NCI-H526 treated with DMSO at 0.1 percent for 48 hours (cell line): ENCODE results near the gene MYL12A.
"Not testable (repeated sequence)": the region's sequence is repeated elsewhere in the genome, so short reads cannot be mapped to it uniquely, and the experiment has no call there.

Experiments
- DNase-seq: peaks from one replicate; lab custom pipeline; 2025; lab: John Stamatoyannopoulos, UW

Gene MYL12A

DNA sequence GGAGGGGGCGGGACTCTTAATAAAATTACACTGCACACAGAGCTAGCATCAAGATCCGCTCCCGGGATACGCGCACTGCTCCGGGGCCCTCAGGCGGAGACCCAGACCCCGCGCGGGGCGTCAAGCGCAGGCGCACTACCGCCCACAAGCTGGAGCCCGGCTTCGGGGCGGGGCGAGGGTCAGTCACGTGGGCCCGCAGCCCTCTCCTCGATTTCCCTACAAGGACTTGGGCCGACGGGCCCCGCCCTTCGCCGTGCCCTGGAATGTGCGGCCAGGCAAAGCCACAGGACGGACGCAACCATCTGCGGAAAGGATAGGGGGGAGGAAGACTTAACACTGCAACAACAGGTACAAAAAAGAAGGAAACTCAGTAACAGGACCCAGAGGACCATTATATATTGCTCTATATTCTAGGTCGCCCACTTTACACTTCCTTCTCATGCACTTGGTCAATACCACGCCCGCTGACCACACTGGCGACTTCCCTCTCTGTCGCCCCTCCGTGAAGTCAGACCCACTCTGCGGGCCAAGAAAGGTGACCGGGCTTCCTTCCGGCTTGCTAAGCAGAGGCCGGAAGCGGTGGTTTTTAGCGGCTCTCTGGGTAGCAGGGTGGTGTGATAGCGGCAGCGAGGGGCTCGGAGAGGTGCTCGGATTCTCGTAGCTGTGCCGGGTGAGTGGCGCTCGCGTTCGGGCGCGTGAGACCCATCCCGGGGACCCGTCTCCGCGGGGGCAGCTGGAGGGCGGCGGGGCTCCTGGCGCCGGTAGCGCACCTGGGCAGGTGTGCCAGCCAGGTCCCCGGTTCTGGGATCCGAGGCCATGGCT lies at the start of gene MYL12A:
MYL12A (plus strand) TSS at position 562 of the 822 bp plus-strand sequence. CDS start 5,447 bp downstream, outside the sequence.
- DNase-seq: peak; percentile 88

DNA sequence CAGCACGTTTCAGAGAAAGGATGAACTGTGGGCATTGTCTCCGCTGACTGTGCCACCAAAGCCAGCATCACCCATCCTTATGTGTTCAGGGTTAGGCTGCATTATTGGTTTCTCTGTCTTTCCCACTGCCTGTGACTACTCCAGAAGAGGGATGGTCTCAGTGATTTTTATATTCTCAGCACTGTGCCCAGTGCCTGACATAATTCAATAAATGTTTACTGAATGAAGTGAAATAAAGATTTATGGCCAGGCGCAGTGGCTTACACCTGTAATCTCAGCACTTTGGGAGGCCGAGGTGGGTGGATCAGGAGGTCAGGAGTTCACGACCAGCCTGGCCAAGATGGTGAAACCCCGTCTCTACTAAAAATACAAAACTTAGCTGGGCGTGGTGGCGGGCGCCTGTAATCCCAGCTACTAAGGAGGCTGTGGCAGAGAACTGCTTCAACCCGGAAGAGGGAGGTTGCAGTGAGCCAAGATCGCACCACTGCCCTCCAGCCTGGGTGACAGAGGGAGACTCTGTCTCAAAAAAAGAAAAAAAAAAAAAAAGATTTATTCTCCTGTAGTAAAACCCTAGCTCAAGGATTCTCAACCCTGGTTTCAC lies 49.2 kb upstream of the MYL12A start:
- not testable (repeated sequence) for DNase-seq

DNA sequence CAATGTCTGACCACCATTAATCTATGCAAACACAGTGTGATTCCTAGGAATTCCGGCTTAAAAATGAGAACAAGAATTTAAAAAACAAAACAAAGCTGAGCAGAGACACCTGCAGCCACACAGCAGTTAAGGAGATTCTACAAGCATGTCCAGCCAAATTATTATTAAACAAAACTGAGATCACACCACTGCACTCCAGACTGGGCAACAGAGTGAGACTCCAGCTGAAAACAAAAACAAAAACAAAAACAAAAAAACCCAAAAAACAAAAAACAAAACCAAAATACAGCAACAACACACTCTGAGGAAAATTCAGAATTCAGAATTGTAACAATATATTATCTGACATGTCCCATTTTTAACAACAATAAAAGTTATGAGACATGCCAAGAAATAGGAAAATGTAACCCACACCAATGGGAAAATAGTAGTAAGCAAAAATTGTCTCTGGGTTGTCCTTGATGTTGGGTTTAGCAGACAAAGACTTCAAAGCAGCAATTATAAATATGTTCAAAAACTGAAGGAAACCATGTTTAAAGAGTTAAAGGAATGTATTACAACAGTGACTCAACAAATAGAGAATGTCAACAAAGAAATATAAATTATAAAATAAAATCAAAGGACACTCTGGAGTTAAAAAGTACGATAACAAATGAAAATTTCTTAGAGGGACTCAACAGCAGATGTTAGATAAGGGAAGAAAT lies 47.5 kb upstream of the MYL12A start:
- DNase-seq: no peak

DNA sequence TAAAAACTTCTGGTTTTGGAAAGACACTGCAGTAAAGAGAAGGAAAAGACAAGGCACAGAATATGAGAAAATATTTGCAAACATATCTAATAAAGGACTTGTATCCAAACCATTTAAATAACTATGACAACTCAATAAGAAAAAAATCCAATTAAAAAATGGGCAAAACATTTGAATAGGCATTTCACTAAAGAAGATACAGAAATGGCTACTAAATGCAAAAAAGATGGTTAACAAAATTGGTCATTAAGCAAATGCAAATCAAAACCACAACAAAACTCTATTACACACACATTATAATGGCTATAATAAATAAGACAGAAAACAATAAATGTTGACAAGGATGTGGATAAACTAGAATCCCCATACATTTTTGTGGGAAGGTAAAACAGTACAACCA lies 42.4 kb upstream of the MYL12A start:
- DNase-seq: no peak

DNA sequence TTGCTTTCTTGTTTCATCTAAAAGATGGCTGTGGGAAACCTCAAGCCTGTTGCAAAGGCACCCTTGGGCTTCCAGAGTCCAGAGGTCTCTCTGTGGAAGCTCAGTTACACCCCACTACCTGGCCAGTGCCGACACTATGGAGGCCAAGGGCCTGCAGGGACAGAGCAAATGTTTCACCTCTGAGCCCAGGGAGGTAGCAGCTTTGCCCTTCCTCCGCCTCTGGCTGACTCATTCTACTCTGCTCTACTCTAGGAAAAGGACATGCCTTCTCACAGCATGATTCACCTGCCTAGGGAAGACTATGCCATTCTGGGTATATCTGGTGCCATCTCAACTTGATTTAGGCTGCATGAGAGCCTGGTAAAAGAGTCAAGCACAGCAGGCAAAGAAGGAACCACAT lies 40.0 kb upstream of the MYL12A start:
- no peak for DNase-seq

DNA sequence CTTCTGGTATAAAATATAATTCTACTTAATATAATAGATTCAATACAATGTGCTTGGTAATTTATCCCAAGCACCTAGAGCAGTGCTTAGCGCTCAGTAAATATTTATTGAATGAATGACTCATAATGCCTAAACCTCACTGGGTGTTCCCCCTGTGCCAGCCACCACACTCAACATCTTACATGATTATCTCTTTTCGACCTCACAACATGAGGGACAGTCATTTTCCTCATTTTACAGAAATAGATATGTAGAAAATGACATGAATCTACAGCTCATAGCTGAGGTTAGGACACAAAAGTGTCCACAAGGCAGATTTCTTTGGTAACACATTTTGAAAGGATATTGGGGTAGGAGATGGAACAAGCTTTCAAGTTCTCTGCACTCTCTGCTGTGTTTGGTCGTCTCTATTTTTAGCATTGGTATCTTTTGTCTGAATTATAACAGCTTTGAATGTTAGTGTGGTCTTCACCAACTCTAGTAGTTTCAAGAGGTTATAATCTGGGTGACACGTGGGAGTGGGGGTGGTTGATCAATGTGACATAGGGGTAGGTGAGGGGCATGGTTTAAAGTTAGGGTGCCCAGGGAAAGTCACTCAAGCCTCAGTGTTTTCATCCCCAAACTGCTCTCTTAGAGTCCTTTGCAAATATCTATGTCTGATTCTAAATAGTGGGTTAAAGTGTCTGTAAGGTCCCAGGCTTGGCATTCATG lies 37.6 kb upstream of the MYL12A start:
- no peak for DNase-seq

DNA sequence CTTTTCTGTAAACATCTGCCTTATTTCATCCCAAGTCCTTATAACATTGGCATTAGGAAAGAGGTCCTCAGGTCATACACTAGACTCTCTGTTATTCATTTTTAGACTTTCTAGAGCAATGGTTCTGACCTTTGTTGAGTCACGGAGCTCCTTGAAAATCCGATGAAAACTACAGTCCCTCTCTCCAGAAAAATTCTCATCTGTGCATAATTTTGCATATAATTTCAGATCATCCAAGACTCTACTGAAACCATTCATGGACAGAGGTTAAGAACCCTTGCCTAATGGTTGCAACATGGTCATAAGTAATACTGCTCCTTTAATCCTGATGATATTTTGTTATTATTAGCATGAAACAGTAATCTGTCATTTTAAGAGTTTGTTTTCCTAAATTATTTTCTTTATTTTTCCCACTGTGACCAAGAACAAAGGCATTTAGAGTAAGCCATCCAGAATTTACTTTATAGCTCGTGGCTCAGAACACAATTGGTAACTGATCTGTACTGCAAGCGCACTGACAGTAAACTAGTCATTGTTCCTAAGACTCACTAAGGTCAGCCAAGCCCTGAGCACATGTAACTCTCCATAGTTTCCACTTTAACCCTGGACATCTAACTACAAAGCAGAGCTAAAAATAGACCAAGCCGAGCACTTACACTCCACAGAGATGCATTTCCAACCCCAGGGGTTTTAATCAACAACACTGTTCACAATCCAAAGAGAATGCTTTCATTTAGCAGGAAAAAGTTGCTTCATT lies 36.2 kb upstream of the MYL12A start:
- no peak for DNase-seq

DNA sequence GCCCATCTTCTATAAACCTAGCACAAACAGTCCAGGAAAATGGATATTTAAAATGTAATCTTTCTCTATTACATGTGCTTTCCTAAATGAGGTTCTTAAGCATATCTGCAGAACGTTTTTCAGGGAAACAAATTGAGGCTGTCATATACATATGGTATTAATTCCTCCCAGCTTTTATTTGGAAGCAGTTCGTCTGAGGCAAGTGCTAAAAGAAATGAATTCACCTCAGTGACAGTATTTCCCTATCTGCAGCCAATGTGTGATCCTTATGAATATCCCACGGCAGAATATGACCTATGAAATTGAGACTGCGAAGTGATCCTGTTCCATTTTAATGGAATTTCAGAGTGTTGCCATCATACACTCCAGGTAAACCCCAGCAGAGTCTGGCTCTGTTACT lies 34.9 kb upstream of the MYL12A start:
- no peak for DNase-seq

DNA sequence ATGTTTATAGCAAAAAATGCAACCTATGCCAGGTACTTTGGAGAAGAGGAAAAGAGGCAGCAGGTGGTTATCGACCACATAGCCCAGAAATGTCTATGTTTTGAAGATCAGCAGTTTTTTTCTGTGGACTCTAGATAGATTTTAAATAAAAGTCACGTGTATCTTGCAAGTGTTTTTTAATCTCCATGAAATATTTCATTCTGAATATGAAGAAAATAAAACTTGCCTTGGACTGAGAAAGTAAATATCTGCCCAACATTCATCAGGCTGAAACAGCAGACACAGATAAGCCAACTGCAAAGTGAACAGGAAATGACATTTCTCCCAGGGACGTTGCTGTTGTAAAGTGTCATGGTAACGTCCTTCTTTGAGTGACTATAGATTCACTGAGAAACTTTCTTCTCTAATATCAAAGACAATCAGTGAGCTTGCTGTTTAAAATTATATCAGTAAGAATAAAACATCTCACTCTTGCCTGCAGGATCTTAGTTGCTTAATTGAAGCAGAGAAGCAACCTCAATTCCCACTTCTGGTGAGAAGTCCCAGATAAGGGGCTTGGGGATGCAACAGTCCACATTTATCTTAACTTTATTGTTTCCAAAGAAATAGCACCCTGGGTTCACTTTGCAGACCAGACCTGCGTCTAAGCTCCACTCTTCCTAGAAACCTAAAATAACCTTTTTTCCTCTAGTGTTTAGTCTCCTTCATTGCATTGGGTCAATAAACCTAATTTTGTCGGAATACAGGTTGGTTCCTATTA lies 34.1 kb upstream of the MYL12A start:
- no peak for DNase-seq

DNA sequence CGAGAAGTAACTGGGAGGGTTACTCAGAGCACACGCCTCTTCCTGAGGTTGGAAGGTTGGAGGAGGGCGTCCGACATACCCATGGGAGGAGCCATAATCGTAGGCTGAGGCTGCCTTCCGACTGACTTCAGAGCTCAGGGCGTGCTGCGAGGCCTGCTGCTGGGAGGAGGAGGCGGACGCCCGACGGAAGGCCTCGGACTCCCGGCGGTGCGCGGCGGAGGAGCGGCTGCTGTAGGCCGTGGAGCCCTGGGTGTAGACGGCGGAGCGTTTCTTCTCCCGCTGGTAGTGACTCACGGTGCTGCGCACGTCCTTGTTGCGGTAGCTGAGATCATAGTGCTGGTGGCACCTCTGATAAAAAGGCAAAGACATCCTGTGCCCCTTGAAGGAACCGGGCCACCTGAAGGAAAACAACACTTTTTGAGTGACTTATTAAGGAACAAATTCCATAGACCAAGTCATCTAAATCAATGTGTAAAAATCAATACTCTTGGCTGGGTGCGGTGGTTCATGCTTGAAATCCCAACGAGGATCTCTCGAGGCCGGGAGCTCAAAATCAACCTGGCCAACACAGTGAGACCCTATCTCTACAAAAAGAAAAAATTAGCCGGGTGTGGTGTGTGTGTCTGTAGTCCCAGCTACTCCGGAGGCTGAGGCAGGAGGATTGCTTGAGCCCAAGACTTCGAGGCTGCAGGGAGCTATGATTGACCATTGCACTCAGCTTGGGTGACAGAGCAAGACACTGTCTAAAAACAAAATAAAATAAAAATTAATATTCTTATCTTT lies 32.6 kb upstream of the MYL12A start:
- DNase-seq: no peak

DNA sequence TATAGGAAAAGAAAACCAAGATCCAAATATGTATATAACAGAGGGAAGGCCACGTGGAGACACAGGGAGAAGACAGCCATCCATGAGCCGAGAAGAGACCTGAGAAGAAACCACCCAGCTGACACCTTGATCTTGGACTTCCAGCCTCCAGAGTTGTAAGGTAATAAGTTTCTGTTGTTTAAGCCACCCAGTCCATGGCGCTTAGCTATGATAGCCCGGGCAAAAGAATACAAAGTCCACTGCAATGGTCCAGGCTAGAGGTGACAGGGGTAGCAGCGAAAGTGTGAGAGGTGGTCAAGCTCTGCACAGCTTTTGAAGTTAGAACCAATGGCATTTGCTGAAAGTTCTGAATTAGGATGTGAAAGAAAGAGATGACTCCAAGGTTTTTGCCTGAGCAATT lies 30.6 kb upstream of the MYL12A start:
- DNase-seq: no peak

DNA sequence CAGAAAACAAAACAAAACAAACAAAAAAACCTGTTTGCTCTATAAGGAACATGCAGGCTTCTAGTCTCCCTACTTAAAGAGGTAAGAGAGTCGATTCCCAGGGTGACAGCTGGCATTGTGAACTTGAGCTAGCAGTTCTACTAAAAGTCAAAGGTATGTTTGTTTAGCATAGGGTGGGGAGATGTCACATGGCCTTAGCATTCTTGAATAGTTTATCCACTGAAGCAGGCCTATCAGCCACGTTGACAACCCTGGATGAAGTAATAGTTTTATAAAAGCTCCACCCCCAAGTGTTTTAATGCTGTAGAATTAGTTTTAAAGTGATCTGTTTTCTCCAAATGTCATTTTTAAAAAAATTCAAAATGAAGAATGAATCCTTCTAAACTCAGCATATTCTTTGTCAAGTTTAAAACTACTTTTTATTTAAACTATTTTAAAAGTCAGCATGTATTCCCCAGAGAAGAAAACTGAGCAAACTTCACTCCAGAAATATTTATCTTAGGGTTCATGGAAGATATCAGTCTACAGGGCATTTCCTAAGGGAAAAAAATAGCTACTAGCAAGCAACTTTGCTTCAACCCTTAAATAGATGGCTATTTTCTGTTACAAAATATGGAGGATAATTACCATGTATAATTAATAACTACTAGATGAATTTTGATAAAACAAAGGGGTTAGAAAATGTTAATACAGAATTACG lies 29.5 kb upstream of the MYL12A start:
- DNase-seq: no peak

DNA sequence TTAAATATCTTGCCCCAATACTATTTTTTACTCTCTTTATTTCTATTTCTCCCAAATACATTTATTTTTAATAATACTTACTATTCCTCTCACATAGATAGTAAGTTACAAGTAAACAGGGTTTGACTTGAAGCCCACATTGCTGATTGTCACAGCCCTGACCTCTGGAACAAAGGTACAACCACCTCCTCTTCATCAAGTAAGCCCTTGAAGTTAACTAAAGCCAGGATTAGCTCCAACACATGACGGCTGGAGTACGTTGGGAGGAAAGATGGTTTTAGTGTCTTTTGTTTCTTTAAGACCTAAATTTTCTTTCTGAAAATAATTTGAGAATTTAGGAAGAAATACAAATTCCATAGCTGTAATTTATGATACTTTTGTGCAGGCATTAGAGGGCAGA lies 28.8 kb upstream of the MYL12A start:
- no peak for DNase-seq

DNA sequence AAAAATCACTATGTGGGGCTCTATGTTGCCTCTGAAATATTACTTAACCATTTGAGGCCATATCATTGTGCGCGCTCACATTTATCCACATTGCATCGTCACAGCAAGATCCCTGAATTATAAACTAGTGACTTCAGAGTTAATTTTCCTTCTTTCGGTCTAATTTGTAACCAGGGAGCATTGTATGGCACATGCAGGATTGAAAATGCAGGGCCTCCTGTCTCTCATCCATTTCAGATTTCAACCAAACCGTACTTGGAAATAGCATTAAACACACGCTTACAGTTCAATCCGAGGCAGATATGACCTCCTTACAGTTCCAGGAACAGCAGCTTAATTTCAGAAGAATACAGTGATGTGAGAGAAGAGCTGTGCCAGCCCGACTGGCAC lies 28.4 kb upstream of the MYL12A start:
- no peak for DNase-seq

DNA sequence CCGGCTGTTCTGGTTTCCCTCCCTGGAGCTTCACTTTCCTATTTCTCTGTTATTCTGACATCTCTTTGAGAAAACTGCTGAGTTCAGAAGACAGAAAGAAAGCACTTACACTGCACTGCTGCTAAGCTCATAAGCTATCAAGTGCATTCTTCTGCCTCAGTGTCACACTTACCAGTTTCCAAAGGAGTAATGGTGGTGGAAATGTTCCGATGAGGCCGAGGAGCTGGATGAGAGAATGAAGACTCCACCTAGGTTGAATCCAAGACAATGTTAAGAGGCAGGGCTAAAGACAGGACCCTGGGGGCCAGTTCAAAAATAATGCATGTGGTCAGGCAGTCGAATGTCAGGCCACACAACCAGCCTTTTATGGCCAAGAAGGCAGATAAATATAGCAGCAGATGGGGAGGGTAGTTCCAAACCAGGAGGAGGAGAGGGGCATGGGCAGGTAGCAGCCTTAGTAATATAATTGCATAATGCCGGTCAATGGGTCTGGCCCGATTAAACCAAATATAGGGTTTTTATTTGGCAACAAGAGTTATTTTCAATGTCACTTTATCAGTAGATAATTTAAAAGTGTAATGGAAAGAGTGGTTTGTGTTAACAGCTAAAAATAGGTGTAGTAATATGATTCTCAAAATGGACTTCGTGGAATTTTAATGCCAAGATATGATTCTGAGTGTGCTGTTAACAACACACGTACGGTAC lies 27.8 kb upstream of the MYL12A start, which contains the start of gene MYOM1:
MYOM1 (minus strand) TSS at position 338 of the 705 bp plus-strand sequence. CDS start 4,745 bp downstream, outside the sequence.
- DNase-seq: no peak

DNA sequence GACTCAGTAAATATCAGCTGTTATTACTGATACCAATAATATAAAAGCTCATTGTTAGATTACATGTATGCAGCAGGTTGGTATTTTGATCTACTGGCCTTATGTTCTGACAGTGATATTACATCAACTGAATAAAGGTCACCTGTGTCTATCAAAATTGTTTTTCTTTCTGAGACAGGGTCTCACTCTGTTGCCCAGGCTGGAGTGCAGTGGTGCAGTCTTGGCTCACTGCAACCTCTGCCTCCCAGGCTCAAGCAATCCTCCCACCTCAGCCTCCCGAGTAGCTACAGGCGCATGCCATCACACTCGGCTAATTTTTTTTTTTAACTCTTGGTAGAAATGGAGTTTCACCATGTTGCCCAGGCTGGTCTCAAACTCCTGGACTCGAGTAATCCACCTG lies 26.7 kb upstream of the MYL12A start:
- DNase-seq: not testable (repeated sequence)

DNA sequence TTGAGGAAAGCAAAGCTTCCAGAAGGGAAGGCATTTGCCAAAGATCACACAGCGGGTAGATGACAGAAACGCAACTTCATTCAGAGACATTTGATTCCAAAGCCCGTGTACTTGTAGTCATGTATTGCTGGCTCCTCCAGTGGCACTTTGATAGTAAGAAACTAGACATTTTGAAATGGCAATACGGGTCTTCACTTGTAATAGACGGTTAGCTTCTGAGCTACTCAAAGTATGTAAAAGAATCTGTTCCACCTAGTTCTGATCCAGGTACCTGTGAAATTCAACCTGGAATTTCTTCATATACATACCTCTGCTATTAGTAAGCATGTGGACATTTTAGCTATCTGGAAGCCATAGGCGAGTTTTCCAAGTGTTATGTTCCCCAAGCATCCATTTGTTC lies 26.1 kb upstream of the MYL12A start:
- DNase-seq: no peak

DNA sequence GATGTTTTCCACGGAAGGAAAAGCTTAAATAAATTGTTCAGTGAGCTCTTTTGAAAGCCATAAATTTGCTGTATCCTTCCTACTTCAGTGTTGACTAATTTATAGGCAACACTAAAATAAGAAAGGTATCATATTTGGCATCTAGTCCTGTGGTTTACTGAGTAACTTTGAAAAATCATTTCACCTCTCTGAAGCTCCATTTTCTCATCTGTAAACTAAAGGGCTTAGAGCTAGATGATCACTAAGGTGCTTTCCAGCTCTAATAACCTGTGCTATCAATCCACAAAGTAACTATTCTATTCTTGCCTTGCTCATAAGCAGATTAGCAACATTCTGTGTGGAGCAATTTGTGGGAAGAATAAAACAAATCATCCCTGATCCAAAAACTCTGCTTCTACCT lies 24.2 kb upstream of the MYL12A start:
- no peak for DNase-seq

DNA sequence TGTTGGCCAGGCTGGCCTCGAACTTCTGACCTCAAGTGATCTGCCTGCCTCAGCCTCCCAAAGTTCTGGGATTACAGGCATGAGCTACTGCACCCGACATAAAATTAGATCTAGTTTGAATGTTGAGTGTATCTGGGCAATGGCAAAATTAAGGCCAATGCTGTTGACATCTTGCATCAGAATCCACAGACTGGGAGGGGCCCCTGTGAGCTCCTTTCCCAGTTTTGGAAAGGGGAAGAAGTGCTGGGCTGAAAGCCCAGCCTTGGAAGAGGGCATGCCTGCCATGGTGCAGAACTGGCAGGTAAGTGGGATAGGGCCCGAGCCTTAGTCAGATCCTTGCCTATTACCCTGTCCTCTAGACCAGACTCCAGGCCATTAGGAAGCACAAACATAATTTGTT lies 23.4 kb upstream of the MYL12A start:
- no peak for DNase-seq
